Coronary artery (tissue), 2 donors: Measurements from ENCODE around the gene FAM20C.

Source experiments
- DNase-seq: peaks from one replicate; pipeline ENCODE4 v3.0.0-alpha.2; 2017; ENCODE audit warnings: low spot score
- H3K27ac ChIP-seq, 2 donors: fragments of 200-600 bp; sonication (generic); one replicate each; pipeline ENCODE4 v1.5.1; 2016 to 2019
- H3K4me3 ChIP-seq: fragments of 200-600 bp; sonication (generic); 2 replicates; pipeline ENCODE4 v1.5.1; 2016; ENCODE audit warnings: mild to moderate bottlenecking, moderate library complexity
- CTCF ChIP-seq: fragments of 200-600 bp; sonication (generic); IDR thresholded peaks from one replicate; pipeline ENCODE4 v1.5.1; 2019; ENCODE audit warnings: antibody characterized with exemption

FAM20C gene

GRCh38 chr7:250523-250922 lies 58.2 kb downstream of the FAM20C start:
- H3K4me3 ChIP-seq, result no peak overlapping the region
- no peak for TF ChIP-seq CTCF
- no peak for DNase-seq
- no peak overlapping the region for H3K27ac ChIP-seq

GRCh38 chr7:251005-251404 lies 58.6 kb downstream of the FAM20C start:
- TF ChIP-seq CTCF, result no peak
- no peak for DNase-seq
- H3K27ac ChIP-seq, result no peak overlapping the region
- H3K4me3 ChIP-seq, result no peak overlapping the region

- DNase-seq, result no peak
- H3K27ac ChIP-seq, result no peak overlapping the region
- TF ChIP-seq CTCF, result no peak
- H3K4me3 ChIP-seq, result no peak overlapping the region
Observed at GRCh38 chr7:251446-252175, 59.2 kb downstream of the FAM20C start.

GRCh38 chr7:252216-252965 lies 60.0 kb downstream of the FAM20C start:
- H3K4me3 ChIP-seq, result no peak overlapping the region
- no peak overlapping the region for H3K27ac ChIP-seq
- no peak for DNase-seq
- no peak for TF ChIP-seq CTCF

GRCh38 chr7:252981-253380 lies 60.6 kb downstream of the FAM20C start:
- no peak for DNase-seq
- TF ChIP-seq CTCF, result no peak
- H3K4me3 ChIP-seq, result no peak overlapping the region
- H3K27ac ChIP-seq, result no peak overlapping the region

- no peak overlapping the region for H3K27ac ChIP-seq
- H3K4me3 ChIP-seq, result no peak overlapping the region
- no peak for TF ChIP-seq CTCF
- DNase-seq, result no peak
Observed at GRCh38 chr7:253581-254336, 61.4 kb downstream of the FAM20C start.
